GM11168 (cell line): ENCODE results near the gene OLA1.

ENCODE experiments used
- in situ Hi-C: fragments of 300-500 bp; cut with MboI; formaldehyde crosslinking; loops from one replicate; pipeline ENCODE4 v1.12.0; 2022; ENCODE audit warnings: low sequenced_read_pairs; ENCODE audit not compliant: unreplicated experiment

The OLA1 gene

GRCh38 chr2:174181368-174181767, 67.0 kb downstream of the OLA1 start:
- in situ Hi-C loops, result no loop called here

DNA sequence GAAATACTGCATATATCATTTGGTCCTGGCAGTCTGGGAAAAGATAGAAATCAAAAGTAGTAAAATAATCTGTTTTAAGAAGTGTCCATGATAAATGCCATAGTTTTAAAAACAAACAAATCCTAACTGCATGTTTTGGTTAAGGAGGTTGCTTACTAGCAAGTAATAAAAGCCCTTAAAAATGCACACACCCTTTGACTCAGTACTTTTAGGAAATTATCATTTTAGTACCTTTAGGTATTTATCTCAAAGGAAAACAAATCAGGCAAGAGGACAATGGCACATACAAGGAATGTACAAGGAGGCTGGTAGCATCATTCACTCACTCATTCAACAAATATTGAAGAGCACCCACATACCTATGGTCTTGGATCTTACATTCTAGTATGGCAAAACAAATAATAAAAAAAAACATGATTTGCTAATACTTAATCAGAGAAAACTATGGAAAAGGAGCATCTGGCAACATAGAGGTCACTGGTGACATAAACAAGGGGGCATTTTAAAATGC, 67.6 kb downstream of the OLA1 start:
- in situ Hi-C loops, result no loop called here

GRCh38 chr2:174180165-174180724, 68.1 kb downstream of the OLA1 start:
- in situ Hi-C loops, result no loop called here

DNA sequence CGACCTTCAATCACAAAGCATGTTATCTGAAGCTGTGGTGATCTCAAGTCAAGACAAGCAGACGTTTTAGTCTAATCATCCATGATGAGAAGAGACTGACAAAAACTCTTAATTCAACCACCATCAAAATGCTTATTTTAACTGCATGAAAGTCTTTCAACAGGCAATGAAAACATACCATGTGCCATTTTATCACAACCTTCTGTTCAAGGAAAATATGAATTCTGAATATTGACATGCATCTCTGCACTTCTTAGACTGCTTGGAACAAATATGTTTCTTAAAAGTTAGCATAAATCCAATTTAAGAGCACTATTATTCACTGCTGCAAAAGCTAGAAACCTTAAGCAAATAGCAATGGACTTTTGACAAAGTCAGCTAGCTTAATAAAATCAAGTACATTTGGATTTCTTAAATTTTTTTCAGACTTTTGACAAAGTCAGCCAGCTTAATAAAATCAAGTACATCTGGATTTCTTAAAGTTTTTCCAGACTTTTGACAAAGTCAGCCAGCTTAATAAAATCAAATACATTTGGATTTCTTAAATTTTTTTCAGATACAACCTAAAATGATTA, 70.9 kb downstream of the OLA1 start:
- in situ Hi-C loops, result no loop called here

GRCh38 chr2:174176898-174177297, 71.4 kb downstream of the OLA1 start:
- in situ Hi-C loops, result no loop called here

GRCh38 chr2:174174741-174175140, 73.6 kb downstream of the OLA1 start:
- in situ Hi-C loops, result no loop called here

- in situ Hi-C loops, result no loop called here
Measured at GRCh38 chr2:174172802-174173355, 75.5 kb downstream of the OLA1 start.

GRCh38 chr2:174171686-174172445, 76.5 kb downstream of the OLA1 start:
- in situ Hi-C loops, result no loop called here

DNA sequence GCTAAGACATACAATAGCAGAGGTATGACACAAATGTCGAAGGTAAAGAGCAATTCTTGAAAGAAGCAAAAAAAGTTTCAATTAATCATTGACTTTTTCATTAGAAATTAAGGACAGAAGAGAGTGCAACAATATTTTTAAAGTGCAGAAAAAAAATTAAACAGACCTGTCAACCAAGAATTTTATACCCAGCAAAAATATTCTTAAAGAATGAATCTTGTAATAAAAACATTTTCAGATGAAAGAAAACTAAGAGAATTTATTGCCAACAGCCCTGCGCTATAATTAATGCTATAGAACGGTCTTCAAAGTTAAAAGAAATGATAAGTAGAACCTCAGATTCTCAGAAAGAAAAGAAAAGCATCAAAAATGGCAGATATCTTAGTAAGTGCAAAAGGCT, 79.0 kb downstream of the OLA1 start:
- in situ Hi-C loops, result no loop called here

- in situ Hi-C loops, result no loop called here
Measured at GRCh38 chr2:174166261-174166660, 82.1 kb downstream of the OLA1 start.

- in situ Hi-C loops, result no loop called here
Measured at GRCh38 chr2:174161490-174161889, 86.8 kb downstream of the OLA1 start.

DNA sequence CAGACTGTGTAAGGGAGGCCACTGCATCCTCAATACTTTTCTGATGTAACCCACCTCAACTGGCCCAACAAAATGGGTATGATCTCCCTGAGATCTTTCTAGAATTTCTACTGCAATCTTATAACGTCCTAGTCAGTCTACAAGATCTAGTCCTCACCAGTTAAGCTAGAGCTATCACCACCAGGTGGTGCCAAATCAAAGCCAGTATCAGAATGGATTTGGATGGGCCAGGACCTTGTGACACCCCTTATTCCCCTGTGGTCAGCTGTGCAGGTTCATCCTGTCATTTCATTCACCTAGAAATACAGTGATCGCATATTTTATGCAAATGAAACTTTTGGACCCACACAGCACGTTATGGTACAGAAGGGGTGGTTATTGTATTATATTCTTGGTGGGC, 90.3 kb downstream of the OLA1 start:
- in situ Hi-C loops, result loop anchor here (10.0 kb wide), 1 partner anchor 187 kb away; no protein-coding TSS in a partner anchor

GRCh38 chr2:174157053-174157452, 91.3 kb downstream of the OLA1 start:
- in situ Hi-C loops, result loop anchor here (10.0 kb wide), 1 partner anchor 188 kb away; no protein-coding TSS in a partner anchor

DNA sequence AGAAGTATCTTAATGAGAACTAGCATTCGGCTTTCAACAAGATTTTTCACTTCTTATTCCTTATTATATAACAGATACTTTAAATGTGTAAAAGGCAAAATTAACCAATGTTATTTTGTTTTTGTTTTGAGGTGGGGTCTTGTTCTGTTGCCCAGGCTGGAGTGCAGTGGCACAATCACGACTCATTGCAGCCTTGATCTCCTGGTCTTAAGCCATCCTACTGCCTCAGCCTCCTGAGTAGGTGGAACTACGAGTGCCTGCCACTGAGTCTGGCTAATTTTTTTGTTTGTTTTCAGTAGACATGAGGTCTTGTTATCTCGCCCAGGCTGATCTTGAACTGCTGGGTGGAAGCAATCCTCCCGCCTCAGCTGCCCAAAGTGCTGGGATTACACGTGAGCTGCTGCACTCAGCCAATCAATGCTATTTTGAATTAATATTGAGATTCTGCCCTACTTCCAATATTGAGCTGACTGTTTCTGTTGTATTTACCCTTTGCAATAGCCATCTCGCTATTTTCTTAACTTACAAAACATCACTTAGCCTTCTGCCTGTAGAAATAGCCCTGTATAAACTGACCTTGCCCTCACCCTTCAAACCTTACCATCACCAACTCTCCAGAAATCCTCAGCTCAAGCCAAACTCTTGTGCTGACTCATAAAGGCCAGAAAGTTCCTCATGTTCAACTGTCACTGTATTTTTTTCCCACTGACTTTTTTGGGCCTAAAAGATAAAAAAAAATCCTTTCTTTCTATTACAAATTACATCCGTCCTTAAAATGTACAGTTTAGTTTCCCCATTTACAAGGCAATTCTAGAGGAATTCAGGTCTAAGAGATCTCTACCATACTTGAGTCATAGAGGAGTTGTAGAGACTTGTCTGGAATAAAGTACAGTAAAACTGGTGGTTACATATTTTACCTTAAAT, 94.3 kb downstream of the OLA1 start:
- in situ Hi-C loops, result loop anchor here (10.0 kb wide), 1 partner anchor 191 kb away; no protein-coding TSS in a partner anchor

GRCh38 chr2:174149530-174149929, 98.8 kb downstream of the OLA1 start:
- in situ Hi-C loops, result no loop called here

- in situ Hi-C loops, result no loop called here
Measured at GRCh38 chr2:174148833-174149232, 99.5 kb downstream of the OLA1 start.

DNA sequence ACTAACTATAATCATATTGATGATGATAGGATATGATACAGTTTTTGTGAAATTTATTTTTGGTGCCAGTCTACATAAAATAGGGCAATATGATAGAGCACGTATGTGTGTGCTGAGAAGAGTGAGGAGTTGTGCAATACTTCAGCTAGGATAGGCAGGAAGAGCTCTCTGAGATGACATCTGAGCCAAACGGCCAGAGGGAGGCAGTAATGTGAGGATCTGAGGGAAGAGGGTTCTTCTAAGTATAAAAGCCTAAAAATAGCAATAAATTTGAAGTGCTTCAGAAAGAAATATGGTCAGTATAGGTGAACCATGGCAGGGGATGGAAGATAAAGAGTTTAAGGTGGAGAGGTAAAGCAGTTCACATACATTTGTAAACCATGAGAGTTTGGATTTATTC, 102.5 kb downstream of the OLA1 start:
- in situ Hi-C loops, result no loop called here

DNA sequence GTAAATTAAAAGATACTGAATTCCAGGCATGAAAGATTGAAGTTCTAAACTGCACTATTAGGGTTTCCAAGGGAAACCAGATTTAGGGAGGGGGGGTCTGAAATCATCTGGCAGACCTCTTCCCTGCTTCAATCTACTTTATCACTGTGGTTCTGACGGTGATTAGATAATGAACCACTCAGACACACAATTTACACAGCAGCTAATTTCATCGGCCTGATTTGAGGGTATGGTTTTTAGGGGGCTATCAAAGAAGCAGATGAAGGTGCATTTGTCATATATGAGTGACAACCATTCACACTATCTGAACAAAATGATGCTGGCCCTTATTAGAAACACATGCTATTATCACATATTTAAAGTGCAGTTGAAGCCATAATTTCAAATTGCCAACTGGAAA, 106.0 kb downstream of the OLA1 start:
- in situ Hi-C loops, result no loop called here

DNA sequence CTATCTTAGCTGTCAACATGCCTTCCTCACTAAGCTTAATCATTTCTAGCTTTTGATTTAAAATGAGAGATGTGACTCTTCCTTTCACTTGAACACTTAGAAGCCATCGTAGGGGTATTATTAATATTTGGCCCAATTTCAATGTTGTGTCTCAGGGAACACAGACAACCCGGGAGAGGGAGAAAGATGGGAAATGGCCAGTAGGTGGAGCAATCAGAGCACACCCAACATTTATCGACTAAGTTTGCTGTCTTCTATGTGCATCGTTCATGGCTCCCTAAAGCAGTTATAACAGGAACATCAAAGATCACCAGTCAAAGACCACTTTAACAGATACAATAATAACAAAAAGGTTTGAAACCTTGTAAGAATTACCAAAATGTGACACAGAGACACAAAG, 110.2 kb downstream of the OLA1 start:
- in situ Hi-C loops, result no loop called here

GRCh38 chr2:174135981-174136380, 112.4 kb downstream of the OLA1 start:
- in situ Hi-C loops, result no loop called here
